ENCODE measurements around the gene AXL.

Gene AXL

GRCh38 chr19:41310033-41310831, 91.2 kb downstream of the AXL start, which contains the start of gene CCDC97:
CCDC97 (plus strand) TSS chr19:41310172; CDS start chr19:41310311, 139 bp downstream.
- peak; percentile 95 for DNase-seq

- no peak for DNase-seq
Measured at GRCh38 chr19:41311072-41311471, 92.0 kb downstream of the AXL start.
